CD8-positive, alpha-beta memory T cell (primary cell): ENCODE data around the gene LRRC4C. TPM values are rescaled to one million over a fixed set of nuclear protein-coding genes. Genes with fewer than 3 reads are reported as not detected.

Experiments
- CTCF ChIA-PET: fragments of 350-600 bp; sonication (Branson Sonifier 250); formaldehyde crosslinking; loops from one replicate; lab custom pipeline; 2021; ENCODE audit warnings: antibody characterized with exemption; lab: Charles Lee
- POLR2A ChIA-PET: fragments of 350-600 bp; sonication (Branson Sonifier 250); formaldehyde crosslinking; loops from one replicate; lab custom pipeline; 2021; ENCODE audit warnings: antibody characterized with exemption; lab: Charles Lee
- DNase-seq, 5 donors: peaks; one replicate each; pipeline versions ENCODE4 v3.0.0 to v3.0.0-alpha.2; 2020 to 2022; ENCODE audit warnings: mixed read lengths in 1 of 5
- H3K27ac ChIP-seq: one replicate; pipeline ENCODE4 v1.7.0; 2013; ENCODE audit warnings: low read depth, mild to moderate bottlenecking, low read length, moderate library complexity
- H3K27me3 ChIP-seq: 2 replicates; pipeline ENCODE4 v1.7.0; 2013; ENCODE audit warnings: low read length, mild to moderate bottlenecking; ENCODE audit not compliant: insufficient read depth, poor library complexity, severe bottlenecking
- H3K36me3 ChIP-seq: 2 replicates; pipeline ENCODE4 v1.7.0; 2013; ENCODE audit warnings: mild to moderate bottlenecking, low read length, moderate library complexity; ENCODE audit not compliant: insufficient read depth
- H3K4me1 ChIP-seq: 2 replicates; pipeline ENCODE4 v1.7.0; 2013; ENCODE audit warnings: mild to moderate bottlenecking, low read length, moderate library complexity; ENCODE audit not compliant: insufficient read depth
- H3K4me3 ChIP-seq: 2 replicates; pipeline ENCODE4 v1.7.0; 2013; ENCODE audit warnings: mild to moderate bottlenecking, low read length
- H3K9me3 ChIP-seq: 2 replicates; pipeline ENCODE4 v1.7.0; 2013; ENCODE audit warnings: mild to moderate bottlenecking, low read length
- H3K27ac Mint-ChIP-seq, 8 donors: one replicate each; pipeline ENCODE4 v1.8.0; 2020 to 2021; ENCODE audit warnings: mixed read lengths in 8 of 8, mild to moderate bottlenecking in 6 of 8, inconsistent platforms in 3 of 8, moderate library complexity in 3 of 8
- H3K27me3 Mint-ChIP-seq, 2 donors: one replicate each; pipeline ENCODE4 v1.8.0; 2020 to 2021; ENCODE audit warnings: mixed read lengths in 2 of 2, mild to moderate bottlenecking in 1 of 2, moderate library complexity in 1 of 2
- H3K36me3 Mint-ChIP-seq, 3 donors: one replicate each; pipeline ENCODE4 v1.8.0; 2020 to 2021; ENCODE audit warnings: mixed read lengths in 3 of 3, inconsistent platforms in 1 of 3, mild to moderate bottlenecking in 1 of 3
- H3K4me1 Mint-ChIP-seq, 3 donors: one replicate each; pipeline ENCODE4 v1.8.0; 2020 to 2021; ENCODE audit warnings: mixed read lengths in 3 of 3, inconsistent platforms in 1 of 3, mild to moderate bottlenecking in 1 of 3
- H3K4me3 Mint-ChIP-seq, 7 donors: one replicate each; pipeline ENCODE4 v1.8.0; 2020 to 2021; ENCODE audit warnings: mixed read lengths in 7 of 7, mild to moderate bottlenecking in 6 of 7, moderate library complexity in 4 of 7, inconsistent platforms in 2 of 7
- H3K9me3 Mint-ChIP-seq, 5 donors: one replicate each; pipeline ENCODE4 v1.8.0; 2020 to 2022; ENCODE audit warnings: mixed read lengths in 5 of 5, mild to moderate bottlenecking in 3 of 5, moderate library complexity in 2 of 5, inconsistent platforms in 1 of 5
- polyA plus RNA-seq: library from polyadenylated mRNA; unstranded; fragments of 300-500 nt; fragmentation: Illumina TruSeq; gene quantifications from one replicate; pipeline ENCODE4 v1.2.3, GENCODE V29; 2021
- total RNA-seq, 2 experiments: library from RNA; stranded (reverse); gene quantifications; one replicate each; pipeline ENCODE4 v1.2.3, GENCODE V29; 2021

LRRC4C gene
- total and polyA plus RNA-seq, 3 experiments from 2014 or later: not detected

DNA sequence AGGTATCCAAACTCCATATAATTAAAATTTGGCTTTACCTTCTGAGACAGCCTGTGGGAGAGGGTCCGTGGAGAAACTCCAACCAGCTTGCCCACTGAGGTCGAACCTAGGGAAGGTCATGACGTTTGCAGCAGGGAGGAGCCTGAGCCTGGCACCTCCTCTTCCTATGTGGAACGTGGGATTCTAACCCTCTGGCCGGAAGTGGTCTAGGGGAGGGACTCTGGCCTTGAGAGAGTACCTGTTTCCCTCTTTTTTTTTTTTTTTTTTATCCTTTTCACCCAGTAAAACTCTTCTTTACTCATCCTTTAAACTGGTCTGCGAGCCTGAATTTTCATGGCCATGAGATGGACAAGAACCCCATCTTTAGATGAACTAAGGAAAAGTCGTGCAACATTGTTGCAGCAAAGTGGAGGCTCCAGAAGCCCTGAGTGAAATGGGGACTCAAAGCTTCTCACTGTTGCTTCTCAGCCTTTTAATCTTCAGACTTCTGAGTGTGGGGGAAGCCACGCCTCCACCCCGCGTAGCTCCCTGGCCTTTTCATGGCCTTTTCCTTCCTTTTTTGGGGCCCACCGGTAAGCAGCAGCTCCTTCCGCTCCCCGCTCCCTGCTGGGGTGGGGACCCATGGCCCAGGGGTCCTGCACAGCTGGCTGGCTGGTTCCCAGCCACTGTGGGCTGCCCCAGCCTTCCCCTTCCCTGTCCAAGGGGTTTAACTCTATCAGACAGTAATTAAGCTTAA is 1359.9 kb downstream of the LRRC4C start:
- Histone ChIP-seq H3K27ac (no peak overlapping the region), H3K36me3 (no peaks in the 10 kb centered on the region), H3K27me3 (no peaks in the 10 kb centered on the region), H3K9me3 (no peaks in the 10 kb centered on the region), H3K4me1 (no peaks in the 10 kb centered on the region), H3K4me3 (no peak overlapping the region)
- Mint-ChIP-seq H3K27ac (no peak overlapping the region), H3K4me3 (no peak overlapping the region), H3K27me3 (no peaks in the 10 kb centered on the region), H3K36me3 (no peaks in the 10 kb centered on the region), H3K9me3 (peaks cover 6 to 26% (median 19%) of the 10 kb centered on the region in 5 donors), H3K4me1 (no peaks in the 10 kb centered on the region)
- CTCF ChIA-PET: no interaction called here
- POLR2A ChIA-PET: no interaction called here
- no peak for DNase-seq

DNA sequence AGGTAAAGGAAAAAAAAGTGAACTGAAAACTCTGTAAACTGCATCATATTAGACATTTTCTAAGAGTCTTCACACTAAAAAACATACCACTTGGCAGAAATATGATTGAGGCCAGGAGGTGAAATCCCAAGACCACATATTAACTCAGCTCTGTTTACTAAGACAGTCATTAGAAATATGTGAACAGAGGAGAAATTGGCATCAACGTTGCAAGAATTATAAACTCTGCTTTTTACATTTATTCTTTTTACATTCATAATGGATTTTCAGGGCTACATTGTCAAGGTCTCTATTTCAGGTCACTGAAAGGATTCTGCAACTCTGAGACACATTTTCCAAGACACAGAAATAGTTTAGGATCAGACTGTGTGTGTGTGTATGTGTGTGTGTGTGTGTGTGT is 1364.0 kb downstream of the LRRC4C start:
- Mint-ChIP-seq H3K27ac (no peak overlapping the region), H3K36me3 (no peaks in the 10 kb centered on the region)
- CTCF ChIA-PET: no interaction called here

GRCh38 chr11:40094954-40095353 is 1364.5 kb downstream of the LRRC4C start:
- Histone ChIP-seq H3K9me3 (no peaks in the 10 kb centered on the region), H3K4me3 (no peak overlapping the region), H3K27ac (no peak overlapping the region), H3K4me1 (no peaks in the 10 kb centered on the region), H3K27me3 (no peaks in the 10 kb centered on the region), H3K36me3 (no peaks in the 10 kb centered on the region)
- ChIA-PET POLR2A (no interaction called here), CTCF (no interaction called here)
- H3K4me1 Mint-ChIP-seq: no peaks in the 10 kb centered on the region
- no peaks in the 10 kb centered on the region for H3K27me3 Mint-ChIP-seq
- no peak for DNase-seq
- peaks cover 5 to 18% (median 8%) of the 10 kb centered on the region in 5 donors for H3K9me3 Mint-ChIP-seq
- no peaks in the 10 kb centered on the region for H3K36me3 Mint-ChIP-seq
- H3K27ac Mint-ChIP-seq: no peak overlapping the region
- no peak overlapping the region for H3K4me3 Mint-ChIP-seq

More for the DNA sequence above, 1364.0 kb downstream of the LRRC4C start:
- POLR2A ChIA-PET: no interaction called here
- Mint-ChIP-seq H3K4me3 (no peak overlapping the region), H3K27me3 (no peaks in the 10 kb centered on the region), H3K9me3 (peaks cover 5 to 16% (median 11%) of the 10 kb centered on the region in 5 donors), H3K4me1 (no peaks in the 10 kb centered on the region)
- no peak for DNase-seq
- Histone ChIP-seq H3K4me3 (no peak overlapping the region), H3K27me3 (no peaks in the 10 kb centered on the region), H3K9me3 (no peaks in the 10 kb centered on the region), H3K36me3 (no peaks in the 10 kb centered on the region), H3K27ac (no peak overlapping the region), H3K4me1 (no peaks in the 10 kb centered on the region)

GRCh38 chr11:40080434-40080833 is 1379.0 kb downstream of the LRRC4C start:
- CTCF ChIA-PET: no interaction called here
- H3K4me3 Mint-ChIP-seq: no peak overlapping the region
- H3K4me1 ChIP-seq: no peaks in the 10 kb centered on the region
- no peaks in the 10 kb centered on the region for H3K9me3 ChIP-seq
- H3K27ac ChIP-seq: no peak overlapping the region
- no peaks in the 10 kb centered on the region for H3K4me1 Mint-ChIP-seq
- H3K36me3 ChIP-seq: no peaks in the 10 kb centered on the region
- no peak for DNase-seq
- POLR2A ChIA-PET: no interaction called here
- H3K27me3 Mint-ChIP-seq: no peaks in the 10 kb centered on the region
- no peaks in the 10 kb centered on the region for H3K36me3 Mint-ChIP-seq
- no peak overlapping the region for H3K27ac Mint-ChIP-seq
- no peaks in the 10 kb centered on the region for H3K27me3 ChIP-seq
- no peak overlapping the region for H3K4me3 ChIP-seq
- H3K9me3 Mint-ChIP-seq: peaks cover 8 to 45% (median 10%) of the 10 kb centered on the region in 5 donors
